OCI-M2 (cell line): ENCODE results near the gene CREB1.
A peak's percentile ranks its signal among the peaks of the same experiment; 100 is the strongest.
"Not testable (repeated sequence)": the region's sequence is repeated elsewhere in the genome, so short reads cannot be mapped to it uniquely, and the experiment has no call there.

ENCODE experiments used
- DNase-seq: peaks from one replicate; lab custom pipeline; 2025; ENCODE audit not compliant: unreplicated experiment; lab: John Stamatoyannopoulos, UW

CREB1 gene

DNA sequence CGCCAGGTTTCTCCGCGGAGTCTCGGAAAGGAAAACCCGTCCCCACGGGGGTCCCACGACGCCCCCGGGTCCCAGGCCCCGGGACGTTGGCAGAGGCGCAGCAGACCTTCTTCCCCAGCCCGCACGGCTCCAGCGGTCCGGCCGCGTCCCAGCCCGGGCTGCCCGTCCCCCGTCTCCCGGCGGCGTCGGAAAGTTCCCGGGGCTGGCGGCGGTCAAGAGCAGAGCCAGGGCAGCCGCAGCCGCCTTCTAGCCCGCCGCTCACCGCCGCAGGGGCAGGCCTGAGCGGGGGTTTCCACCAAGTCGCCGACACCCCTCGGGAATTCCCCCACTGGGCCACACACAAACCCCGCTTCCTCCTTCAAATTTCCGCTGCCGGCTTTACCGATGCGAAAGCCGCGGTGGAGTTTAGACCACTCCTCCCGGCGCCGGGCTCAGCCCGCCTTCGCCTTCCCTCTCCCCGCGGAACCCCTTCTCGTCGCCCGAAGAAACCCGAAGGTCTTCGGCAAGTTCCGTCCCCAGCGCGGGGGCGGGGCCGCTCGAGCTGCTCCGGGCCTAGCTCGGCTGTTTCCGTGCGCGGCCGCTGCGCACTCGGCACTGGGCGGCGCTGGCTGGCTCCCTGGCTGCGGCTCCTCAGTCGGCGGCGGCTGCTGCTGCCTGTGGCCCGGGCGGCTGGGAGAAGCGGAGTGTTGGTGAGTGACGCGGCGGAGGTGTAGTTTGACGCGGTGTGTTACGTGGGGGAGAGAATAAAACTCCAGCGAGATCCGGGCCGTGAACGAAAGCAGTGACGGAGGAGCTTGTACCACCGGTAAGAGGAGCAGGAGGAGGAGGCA lies at the start of gene CREB1:
TSS of gene CREB1 (plus strand) at position 633 of the 830 bp plus-strand sequence. CDS start 25,674 bp downstream, outside the sequence.
- DNase-seq = peak; percentile 77

DNA sequence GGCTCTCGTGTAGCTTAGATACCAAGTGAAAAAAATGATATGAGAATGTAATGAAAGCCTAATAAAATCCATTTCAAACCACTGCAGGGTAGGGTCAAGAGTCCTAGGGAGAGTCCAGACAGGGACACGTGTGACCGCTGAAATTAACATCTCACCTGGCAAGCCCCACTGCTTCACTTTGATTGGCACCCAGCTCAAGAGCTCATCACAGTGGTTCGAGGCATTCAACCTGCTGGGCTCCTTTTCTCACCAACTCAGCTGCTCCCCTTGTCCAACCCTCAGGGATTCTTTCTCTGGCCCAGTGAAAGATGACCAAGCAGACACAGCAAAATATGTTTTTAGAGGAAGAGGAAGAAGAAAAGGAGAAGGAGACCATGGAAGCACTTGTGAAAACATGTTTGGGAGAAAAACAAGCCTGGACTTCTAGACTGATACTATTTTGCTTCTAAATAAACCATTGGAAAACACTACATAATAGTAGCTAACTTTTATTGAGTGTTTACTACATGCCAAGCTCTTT lies 49.2 kb upstream of the CREB1 start:
- no peak for DNase-seq

DNA sequence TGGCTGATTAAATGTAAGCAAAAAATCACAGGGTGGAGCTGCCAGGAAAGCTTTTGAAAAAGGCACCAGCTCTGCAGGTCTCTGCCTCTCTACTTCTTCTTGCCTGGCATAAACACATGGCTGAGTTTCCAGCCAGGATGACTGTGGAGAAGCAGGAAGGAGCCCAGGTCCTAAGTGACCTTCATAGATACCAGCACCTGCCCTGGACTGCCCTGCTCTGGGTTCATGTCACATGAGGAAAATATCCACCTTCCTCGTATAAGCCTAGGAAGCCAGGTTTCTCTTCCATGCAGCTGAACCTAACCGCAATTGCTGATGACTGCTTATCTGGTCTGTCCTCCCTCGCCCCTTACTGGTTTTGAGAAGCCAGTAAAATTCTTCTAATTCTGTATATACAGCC lies 47.8 kb upstream of the CREB1 start:
- DNase-seq = no peak

DNA sequence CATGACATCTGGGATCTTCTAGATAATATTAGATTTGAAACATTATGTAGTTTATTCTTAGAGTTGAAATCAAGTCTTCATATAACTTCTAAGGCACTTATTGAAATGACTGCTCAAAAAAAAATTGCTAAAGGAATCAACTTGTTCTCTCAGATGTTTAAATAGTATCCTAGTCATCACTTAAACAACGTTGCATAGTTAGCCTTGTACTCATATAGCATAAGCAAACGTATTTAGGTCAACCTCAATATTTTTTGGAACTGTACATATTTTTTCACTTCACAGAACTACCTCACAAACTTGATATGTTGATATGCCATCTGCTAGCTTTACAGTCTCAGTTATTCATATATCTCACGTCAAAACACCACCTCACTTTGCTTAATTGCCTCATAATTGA lies 47.1 kb upstream of the CREB1 start:
- DNase-seq = no peak

DNA sequence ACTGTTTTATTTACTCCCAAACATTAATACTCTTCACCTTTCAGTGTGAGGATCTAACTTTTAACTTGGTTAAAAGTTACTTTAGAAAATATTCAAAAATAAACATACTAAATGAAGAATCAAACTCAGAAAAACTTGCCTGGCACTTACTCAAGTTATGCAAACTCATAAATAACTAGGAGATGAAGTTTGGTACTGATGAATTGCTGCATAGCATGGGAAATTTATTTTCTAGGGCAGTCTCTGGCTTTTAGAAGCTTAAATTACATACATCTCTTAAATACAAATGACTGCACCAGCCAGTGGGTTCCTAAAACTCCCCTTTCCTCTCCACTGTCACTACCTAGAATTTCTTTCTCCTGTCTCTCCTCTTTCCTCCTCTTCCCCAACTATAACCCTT lies 46.7 kb upstream of the CREB1 start:
- DNase-seq = no peak

DNA sequence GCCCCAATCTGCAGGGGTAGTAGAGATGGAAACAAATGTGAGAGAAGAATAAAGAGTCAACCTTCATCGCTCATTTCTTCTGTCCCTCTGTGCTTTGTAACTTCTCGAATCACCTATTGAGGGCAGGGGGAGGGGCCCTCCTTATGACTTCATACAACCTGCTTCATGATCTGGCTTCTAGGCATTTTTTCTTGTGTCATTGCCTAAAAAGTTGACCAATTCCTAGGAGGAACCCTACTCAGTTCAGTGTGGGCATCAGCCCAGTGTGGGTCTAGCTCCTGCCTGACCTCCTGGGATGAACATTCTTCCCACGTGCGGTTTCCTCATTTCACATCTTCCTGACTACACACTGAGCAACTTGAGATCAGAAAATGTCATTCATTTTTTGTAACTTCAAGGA lies 46.3 kb upstream of the CREB1 start:
- DNase-seq = no peak

DNA sequence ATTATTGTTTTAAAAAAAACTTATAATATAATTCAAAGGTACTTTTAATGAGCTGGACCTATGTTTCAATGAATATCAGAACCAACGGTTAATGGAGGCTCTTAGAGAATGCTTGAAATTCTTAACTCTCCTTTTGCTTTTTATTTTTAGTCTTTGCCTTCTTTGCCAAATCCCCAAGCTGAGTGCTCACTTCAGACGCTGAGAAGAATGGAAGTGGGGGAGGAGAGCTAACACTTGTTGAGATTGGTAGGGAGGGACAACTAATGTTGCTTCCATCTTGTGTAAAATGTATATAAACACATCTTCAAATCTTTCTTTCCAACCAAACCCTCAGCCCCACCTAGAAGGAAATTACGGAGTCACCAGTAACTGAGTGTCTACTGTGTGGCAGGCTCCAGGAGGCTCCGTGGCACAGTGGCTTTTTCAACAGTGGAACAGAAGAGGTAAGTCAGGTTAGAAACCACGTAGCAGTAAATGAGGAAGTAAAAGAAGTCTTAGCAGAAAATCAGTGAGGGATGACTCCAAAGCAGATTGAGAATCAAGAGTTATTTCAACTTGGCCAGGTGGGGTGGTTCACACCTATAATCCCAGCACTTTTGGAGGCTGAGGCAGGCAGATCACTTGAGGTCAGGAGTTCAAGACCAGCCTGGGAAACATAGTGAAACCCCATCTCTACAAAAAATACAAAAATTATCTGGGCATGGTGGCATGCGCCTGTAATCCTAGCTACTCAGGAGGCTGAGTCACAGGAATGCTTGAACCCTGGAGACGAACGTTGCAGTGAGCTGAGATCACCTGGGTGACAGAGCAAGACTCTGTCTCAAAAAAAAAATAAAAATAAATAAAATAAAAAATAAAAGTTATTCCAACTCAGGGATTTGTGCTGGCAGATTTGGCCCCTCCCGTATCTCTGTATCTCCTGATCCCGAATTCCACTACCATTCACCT lies 45.0 kb upstream of the CREB1 start:
- DNase-seq = no peak

DNA sequence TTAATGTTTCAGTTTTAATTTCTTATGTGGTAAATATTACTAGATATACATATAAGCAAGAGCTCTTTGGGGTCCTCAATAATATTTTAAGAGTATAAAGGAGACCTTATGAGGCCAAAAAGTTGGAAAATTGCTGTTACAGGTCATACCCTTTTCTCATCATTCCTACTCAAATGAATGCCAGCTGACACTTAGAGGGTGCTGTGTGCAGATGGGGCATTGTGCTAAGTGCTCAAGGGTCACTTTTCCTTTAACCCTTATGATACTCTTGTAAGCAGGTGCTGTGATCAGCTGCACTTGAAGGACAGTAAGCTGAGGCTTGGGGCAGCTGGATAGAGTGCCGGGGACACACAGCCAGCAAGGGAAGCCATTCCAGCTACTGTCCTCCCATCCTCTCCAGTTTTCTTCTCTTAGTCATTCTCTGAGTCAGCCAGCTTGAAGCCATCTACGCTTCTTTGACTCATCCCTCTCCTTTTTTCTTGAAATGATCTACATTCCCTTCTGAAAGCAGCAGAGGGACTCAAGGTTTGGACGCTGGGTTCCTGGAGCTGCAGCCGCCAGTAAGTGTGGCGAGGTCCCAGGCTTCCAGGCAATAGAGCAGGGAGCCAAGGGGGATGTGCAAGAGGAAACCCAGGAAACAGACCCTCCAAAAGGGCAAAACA lies 42.0 kb upstream of the CREB1 start:
- no peak for DNase-seq

DNA sequence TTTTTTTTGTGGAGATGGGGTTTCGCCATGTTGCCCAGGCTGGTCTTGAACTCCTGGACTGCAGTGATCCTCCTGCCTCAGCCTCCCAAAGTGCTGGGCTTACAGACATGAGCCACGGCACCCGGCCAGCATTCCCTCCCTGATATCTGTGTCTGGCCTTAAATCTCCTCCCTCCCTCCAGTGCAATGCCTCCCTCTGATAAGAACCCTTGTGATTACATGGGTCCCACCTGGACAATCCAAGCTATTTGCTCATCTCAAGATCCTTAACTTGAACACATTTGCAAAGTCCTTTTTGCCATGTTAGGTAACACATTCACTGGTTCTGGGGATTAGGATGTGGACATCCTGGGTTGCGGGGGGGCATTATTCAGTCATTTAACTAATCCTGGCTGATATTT lies 40.5 kb upstream of the CREB1 start:
- DNase-seq = no peak

DNA sequence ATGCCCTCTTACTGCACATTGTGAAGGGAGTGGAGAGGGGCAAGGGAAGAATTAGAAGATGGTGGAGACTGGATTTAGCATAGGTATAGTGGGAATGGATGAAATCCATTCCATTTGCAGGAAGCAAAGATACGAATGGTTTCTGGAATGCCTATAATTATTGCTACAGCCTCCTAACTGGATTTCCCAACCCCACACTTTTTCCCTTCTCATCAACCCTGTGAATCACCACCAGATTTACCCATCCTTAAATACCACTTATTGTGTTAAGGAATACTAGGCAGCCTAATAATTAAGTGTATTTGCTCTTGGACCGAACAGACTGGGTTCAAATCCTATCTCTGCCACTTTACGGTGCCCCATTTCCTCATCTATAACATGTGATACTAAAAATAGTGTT lies 39.3 kb upstream of the CREB1 start:
- DNase-seq = no peak

DNA sequence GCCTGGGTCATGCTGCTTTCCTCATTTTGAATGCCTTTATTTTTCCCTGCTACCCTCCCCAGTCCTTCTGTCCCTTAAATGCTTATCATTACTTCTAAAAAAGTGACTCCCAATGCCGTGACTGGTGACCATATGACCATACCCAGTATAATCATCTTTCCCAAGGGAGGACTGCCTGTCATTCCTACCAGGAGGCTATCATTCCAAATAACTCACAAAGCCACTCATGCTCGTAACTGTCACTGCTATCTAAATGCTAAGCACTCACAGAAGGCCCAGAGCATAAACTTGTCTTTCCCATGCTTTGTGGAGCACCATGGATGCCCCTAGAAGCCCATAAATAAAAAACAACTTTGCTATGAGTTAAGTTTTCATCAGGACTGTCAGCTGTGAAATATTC lies 38.7 kb upstream of the CREB1 start:
- no peak for DNase-seq

DNA sequence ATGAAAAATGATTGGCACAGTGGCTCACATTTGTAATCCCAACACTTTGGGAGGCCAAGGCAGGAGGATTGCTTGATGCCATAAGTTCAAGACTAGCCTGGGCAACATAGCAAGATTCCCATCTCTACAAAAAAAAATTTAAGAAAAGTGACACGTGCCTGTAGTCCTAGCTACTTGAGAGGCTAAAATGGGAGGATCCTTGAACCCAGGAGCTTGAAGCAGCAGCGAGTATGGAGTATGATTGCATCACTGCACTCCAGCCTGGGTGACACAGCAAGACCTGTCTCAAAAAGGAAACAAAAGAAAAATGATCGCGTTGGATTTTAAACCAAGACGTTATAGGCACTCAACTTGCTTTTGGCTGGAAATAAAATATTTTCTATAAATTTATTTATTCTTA lies 37.8 kb upstream of the CREB1 start:
- no peak for DNase-seq

DNA sequence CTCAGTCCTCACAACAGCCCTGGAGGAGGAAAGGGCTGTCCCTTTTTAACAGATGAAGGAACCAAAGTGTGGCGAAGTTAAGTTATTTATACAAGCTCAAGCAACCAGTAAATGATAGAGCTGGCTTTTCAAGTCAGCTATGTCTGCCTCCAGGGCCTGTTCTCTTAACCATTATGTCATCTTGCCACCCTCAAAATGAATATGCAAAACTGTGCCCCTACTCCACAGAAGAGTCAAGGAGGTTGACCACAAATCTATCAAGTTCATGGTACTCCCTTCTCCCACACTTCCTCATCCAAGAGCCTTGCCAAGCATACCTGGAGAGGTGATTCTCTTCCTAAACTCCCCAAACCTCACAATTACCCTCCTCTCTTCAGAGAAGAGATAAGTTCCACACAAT lies 37.3 kb upstream of the CREB1 start:
- no peak for DNase-seq

DNA sequence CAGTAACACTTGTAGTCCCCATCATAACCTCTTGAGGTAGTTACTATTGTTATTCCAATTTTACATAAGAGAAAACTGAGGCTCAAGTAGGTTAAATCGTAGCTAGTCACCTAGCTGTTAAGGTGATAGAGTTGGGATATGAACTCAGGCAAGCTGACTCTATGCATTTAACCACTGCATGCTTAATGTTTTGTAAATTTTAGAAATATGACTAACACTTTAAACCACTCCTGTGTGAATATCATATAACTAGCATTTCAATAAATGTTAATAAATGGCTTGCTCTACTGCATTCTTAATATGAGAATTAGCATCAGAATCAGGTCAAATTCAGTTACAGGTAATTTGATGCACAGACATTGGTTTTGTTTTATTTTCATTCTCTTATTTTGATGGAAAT lies 35.6 kb upstream of the CREB1 start:
- no peak for DNase-seq

DNA sequence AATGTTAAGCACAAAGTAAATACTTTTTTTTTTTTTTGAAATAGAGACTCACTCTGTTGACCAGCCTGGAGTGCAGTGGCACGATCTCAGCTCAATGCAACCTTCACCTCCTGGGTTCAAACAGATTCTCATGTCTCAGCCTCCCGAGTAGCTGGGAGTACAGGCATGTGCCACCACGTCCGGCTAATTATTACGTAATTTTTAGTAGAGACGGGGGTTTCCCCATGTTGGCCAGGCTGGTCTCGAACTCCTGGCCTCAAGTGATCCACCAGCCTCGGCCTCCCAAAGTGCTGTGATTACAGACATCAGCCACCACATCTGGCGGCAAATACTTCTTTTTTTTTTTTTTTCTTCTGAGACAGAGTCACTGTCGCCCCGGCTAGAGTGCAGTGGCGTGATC lies 32.8 kb upstream of the CREB1 start:
- DNase-seq = not testable (repeated sequence)

DNA sequence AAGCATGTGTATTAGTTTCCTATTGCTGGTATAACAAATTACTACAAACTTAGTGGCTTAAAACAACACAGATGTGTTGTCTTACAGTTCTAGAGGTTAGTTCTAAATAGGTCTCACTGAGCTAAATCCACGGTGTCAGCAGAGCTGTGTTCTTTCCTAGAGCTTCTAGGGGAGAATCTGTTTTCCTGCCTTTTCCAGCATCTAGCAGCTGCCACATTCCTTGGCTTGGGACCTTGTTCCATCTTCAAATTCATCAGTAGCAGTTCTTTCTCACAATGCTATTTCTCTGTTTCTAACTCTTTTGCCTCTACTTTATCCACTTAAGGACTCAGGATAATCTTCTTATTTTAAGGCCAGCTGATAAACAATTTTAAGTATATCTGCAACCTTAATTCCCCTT lies 32.2 kb upstream of the CREB1 start:
- DNase-seq = no peak

DNA sequence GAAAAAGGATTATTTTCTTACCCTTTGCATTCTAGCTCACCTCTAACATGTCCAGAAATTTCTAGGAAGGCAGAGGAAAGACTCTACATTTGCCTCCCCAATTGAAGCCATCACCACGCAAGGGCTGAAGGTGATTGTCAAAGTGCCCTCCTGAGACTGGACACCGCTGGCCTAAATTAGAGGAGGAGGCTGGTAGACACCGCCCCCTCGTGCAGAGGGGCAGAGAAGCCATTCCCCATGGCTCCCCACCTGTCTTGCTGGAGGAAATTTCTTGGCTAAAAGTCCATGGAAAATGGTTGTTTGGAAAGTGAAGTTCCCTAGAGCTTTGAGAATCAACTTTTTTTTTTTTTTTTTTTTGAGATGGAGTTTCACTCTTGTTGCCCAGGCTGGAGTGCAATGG lies 31.3 kb upstream of the CREB1 start:
- no peak for DNase-seq

DNA sequence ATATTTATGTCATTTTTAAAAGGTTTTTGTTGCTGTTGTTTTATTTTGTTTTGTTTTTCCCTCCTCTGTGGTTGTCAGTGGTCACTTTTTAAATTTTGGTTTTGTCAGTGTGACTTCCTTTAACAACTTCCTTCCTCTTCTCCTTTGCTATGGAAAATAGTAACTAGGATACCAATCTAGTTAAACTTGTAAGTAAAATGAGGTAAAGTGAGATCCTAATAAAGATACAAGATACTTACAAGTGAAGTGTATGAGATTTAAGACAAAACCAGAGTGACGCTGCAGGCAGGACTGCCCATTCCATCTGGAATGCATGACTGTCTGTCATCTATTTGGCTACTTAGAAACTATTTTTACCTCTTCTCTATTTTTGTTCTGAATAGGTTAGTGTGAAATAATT lies 30.6 kb upstream of the CREB1 start:
- DNase-seq = no peak

DNA sequence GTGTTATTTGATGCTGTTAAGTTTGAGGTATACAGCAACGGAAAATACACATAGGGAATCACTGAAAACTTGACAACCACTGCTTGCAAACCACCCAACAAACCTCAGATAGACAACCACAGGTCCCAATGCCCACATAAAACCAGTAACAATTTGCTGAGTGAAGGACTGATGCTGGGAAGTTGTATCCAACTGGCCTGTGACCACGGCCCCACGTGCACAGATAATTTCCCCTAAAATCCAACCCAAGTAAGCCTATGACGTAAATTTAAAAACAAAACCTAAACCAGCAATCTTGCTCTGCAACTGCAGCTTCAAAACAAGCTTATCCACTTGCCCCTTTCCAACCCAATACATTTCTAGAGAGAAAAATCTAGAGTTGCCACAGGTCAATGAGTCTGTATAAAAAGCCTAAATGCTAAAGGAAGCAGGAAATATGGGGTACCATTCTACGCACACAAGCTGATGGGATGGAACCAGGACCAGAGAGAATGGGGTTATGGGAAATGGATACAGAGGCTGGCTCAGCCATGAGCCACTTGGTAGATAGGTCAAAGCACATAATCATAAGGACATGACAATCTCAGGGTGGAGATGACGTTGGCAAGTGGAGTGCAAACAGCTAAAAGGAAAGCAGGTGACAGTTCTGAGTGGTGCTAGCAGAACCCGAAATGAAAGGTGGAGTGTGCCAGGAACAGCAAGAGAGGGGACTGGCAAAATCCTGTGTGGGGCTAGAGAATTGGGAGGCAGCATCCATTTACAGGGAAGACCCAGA lies 27.8 kb upstream of the CREB1 start:
- no peak for DNase-seq

DNA sequence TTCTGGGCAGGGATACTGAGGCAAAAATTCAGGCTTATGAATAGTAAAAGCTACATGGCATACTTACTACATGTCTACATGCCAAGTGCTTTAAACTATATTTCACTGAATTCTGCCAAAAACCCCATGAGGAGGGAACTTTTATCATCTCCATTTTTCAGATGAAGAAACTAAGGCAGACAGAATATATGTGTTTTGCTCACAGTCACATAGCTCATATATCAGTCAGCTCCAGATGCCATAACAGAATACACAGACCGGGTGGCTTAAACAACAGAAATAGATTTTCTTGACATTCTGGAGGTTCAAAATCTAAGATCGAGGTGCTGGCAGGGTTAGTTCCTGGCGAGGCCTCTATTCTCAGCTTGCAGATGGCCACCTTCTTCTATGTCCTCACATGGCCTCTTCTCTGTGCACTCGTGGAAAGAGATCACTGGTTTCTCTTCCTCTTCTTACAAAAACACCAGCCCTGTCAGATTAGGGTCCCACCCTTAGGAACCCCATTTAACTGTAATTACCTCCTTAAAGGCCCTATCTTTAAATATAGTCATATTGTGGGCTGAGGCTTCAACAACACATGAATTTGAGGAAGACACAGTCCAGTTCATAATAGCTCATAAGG lies 27.1 kb upstream of the CREB1 start:
- no peak for DNase-seq
